Esophagus muscularis mucosa (tissue), 4 donors: Measurements from ENCODE around the gene RENBP. TPM values are rescaled to one million over a fixed set of nuclear protein-coding genes. Genes with fewer than 3 reads are reported as not detected.
A peak's percentile ranks its signal among the peaks of the same experiment; 100 is the strongest.

Experiments used
- DNase-seq: peaks from one replicate; pipeline ENCODE4 v3.0.0-alpha.2; 2017; ENCODE audit errors: extremely low spot score
- H3K27ac ChIP-seq, 4 donors: fragments of 200-600 bp; sonication (generic); replicated peaks in 1 of 4; 1 replicate in 3 of 4; 2 replicates in 1 of 4; pipeline ENCODE4 v1.5.1; 2016 to 2019; ENCODE audit warnings: mild to moderate bottlenecking in 1 of 4
- H3K27me3 ChIP-seq, 4 donors: fragments of 200-600 bp; sonication (generic); one replicate each; pipeline versions ENCODE4 v1.5.1 to v1.6.0; 2016 to 2019
- H3K36me3 ChIP-seq, 4 donors: fragments of 200-600 bp; sonication (generic); one replicate each; pipeline ENCODE4 v1.5.1; 2016 to 2019
- H3K4me1 ChIP-seq, 4 donors: fragments of 200-600 bp; sonication (generic); one replicate each; pipeline ENCODE4 v1.5.1; 2016 to 2019
- H3K4me3 ChIP-seq, 4 donors: fragments of 200-600 bp; sonication (generic); 1 replicate in 2 of 4; 2 replicates in 2 of 4; pipeline ENCODE4 v1.5.1; 2016 to 2019; ENCODE audit warnings: mild to moderate bottlenecking in 4 of 4, moderate library complexity in 1 of 4
- H3K9me3 ChIP-seq, 4 donors: fragments of 200-600 bp; sonication (generic); 1 replicate in 3 of 4; 2 replicates in 1 of 4; pipeline ENCODE4 v1.5.1; 2016 to 2019
- EP300 ChIP-seq: sonication (generic); formaldehyde crosslinking; IDR thresholded peaks from one replicate; pipeline ENCODE4 v1.6.1; 2017; ENCODE audit warnings: antibody characterized with exemption
- POLR2A ChIP-seq: fragments of 450-650 bp; IDR thresholded peaks from one replicate; pipeline ENCODE4 v1.6.1; 2017; ENCODE audit warnings: antibody characterized with exemption, moderate library complexity, mild to moderate bottlenecking, low read depth
- POLR2AphosphoS5 ChIP-seq, 2 donors: sonication (generic); formaldehyde crosslinking; IDR thresholded peaks; one replicate each; pipeline ENCODE4 v1.6.1; 2017; ENCODE audit warnings: antibody characterized with exemption in 2 of 2
- WGBS: methylation state at CpG from one replicate; pipeline ENCODE4 v1.1.5; 2018; 5-methylcytosine and 5-hydroxymethylcytosine counted together
- intact Hi-C: fragments of 100-400 bp; cut with DNase I; formaldehyde crosslinking; loops from one replicate; pipeline ENCODE4 v1.15.1; 2023
- total RNA-seq, 4 donors: library from RNA; depleted of rRNA; stranded (reverse); fragments of >200 nt; gene quantifications; one replicate each; pipeline versions ENCODE4 v1.1.0 to v1.2.1, GENCODE V29; 2016
- TF ChIP-seq, protein P1 (sequence below), 3 experiments: fragments of 200-600 bp in 2 of 3; fragments of 450-650 bp in 1 of 3; sonication (generic) in 2 of 3; IDR thresholded peaks; one replicate each; pipeline ENCODE4 v1.5.1; 2017 to 2019; ENCODE audit warnings: antibody characterized with exemption in 3 of 3, mild to moderate bottlenecking in 2 of 3, moderate library complexity in 1 of 3

The RENBP gene
- total RNA-seq, 4 donors from 2014 or later, result 8.0 to 12.6 (median 9.1) TPM

DNA sequence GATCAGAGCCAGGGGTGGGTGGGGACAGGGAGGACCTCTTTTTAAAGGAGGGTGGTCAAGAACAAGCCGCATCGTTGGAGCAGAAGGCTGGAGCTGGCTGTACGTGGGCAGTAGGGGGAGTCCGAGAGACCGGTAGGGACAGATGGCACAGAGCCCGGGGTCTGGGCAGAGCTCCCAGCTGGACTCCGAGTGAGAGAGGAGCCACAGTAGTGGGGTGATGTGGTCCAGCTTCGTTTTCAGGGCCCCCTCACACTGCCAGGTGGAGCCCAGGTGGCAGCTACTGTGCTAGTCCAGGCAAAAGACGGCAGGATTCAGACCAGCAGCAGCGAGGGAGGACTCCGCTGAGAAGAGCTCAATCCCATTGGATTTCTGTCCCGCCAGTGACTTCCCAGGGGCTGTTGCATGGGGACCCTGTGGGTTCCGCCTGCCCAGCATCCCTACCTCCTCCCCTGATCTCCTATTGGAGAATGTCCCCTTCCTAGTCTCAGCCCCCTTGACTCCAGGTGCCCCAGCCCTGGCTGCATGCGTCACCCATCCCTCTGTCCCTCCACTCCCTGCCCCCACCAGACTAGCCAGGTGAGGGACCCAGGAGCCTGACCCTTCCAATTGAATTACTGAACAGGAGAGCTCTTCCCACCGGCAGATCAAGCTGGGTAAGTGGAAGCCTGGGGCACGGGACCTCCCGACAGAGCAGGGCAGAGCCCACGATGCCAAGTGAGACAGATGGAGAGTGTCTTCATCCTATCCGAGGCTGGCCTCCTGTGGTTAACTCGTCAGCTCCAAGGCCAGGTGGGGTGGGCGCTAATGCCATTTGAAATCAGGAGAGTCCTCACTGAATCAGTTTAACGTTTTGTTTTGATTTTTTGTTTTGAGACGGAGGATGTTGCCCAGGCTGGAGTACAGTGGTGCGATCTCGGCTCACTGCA lies 21.2 kb downstream of the RENBP start:
- Histone ChIP-seq H3K27me3 (no peaks in the 10 kb centered on the region), H3K4me1 (peaks cover 38 to 73% (median 62%) of the 10 kb centered on the region in 4 donors), H3K27ac (peak overlapping the region in 2 of 4 donors; percentile 16 to 30), H3K4me3 (no peak overlapping the region), H3K36me3 (no peaks in the 10 kb centered on the region), H3K9me3 (no peaks in the 10 kb centered on the region)
- TF ChIP-seq POLR2AphosphoS5 (IDR thresholded peaks at IDR 0.05) (peak in 1 of 2 donors; percentile 47), EP300 (no peak), POLR2A (no peak)
- TF ChIP-seq, protein P1, sequence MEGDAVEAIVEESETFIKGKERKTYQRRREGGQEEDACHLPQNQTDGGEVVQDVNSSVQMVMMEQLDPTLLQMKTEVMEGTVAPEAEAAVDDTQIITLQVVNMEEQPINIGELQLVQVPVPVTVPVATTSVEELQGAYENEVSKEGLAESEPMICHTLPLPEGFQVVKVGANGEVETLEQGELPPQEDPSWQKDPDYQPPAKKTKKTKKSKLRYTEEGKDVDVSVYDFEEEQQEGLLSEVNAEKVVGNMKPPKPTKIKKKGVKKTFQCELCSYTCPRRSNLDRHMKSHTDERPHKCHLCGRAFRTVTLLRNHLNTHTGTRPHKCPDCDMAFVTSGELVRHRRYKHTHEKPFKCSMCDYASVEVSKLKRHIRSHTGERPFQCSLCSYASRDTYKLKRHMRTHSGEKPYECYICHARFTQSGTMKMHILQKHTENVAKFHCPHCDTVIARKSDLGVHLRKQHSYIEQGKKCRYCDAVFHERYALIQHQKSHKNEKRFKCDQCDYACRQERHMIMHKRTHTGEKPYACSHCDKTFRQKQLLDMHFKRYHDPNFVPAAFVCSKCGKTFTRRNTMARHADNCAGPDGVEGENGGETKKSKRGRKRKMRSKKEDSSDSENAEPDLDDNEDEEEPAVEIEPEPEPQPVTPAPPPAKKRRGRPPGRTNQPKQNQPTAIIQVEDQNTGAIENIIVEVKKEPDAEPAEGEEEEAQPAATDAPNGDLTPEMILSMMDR (IDR thresholded peaks at IDR 0.05), result peak; percentile 36 to 65 (median 42)
- DNase-seq, result no peak
- WGBS, result 62% methylated on average over 14 of the region's 25 CpGs
- intact Hi-C loops, result no loop called here

DNA sequence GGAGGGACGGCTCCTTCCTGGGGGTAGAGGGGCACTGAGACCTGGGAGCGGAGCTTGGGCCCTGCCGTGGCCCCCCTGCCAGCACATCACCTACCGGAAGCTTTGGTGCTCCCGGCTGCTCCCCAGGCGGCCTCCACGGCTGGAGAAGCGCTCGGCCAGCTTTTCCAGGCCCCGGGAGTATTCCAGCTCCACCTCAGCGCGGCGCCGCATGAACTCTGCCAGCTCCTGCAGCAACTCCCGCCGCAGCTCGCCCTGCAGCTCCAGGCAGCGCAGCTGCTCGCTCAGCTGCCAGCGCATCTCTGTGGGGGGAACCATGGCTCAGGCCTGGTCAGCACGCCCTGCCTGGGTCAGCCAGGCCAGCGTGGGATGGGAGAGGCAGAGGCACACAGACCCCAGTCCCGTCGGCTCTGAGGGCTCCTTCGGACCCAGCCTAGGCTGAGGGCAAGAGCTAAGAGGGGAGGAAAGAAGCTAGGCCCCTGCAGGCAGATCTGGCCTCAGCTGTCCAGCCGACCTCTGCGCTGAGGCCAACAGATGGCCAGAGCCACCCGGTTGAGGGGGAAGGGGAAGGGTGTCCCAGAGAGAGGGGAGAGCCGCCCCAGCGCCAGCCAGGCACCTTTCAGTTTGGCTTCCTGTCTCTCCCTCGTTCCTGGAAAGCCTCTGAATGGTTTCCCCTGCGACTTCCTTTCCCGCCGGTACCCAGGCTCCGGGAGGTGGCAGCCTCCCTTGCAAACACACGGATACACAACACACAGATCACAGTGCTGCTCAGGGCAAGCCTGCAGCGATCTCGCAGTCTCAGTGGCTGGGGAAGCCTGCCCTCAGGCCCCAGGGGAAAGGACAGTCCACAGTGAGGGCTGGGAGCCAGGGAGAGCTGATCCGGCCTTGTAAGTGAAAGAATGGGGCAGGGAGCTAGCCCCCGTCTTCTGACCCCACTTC lies 22.7 kb downstream of the RENBP start:
- WGBS, result 60% methylated on average over 17 of the region's 40 CpGs
- no peaks in the 10 kb centered on the region for H3K36me3 ChIP-seq
- H3K4me3 ChIP-seq, result peak overlapping the region in 2 of 4 donors; percentile 14 to 20
- intact Hi-C loops, result no loop called here
- H3K9me3 ChIP-seq, result no peaks in the 10 kb centered on the region
- H3K27ac ChIP-seq, result peak overlapping the region in 2 of 4 donors; percentile 27 to 59
- H3K4me1 ChIP-seq, result peaks cover 27 to 62% (median 53%) of the 10 kb centered on the region in 4 donors
- DNase-seq, result no peak
- TF ChIP-seq POLR2A, result no peak
- no peaks in the 10 kb centered on the region for H3K27me3 ChIP-seq

DNA sequence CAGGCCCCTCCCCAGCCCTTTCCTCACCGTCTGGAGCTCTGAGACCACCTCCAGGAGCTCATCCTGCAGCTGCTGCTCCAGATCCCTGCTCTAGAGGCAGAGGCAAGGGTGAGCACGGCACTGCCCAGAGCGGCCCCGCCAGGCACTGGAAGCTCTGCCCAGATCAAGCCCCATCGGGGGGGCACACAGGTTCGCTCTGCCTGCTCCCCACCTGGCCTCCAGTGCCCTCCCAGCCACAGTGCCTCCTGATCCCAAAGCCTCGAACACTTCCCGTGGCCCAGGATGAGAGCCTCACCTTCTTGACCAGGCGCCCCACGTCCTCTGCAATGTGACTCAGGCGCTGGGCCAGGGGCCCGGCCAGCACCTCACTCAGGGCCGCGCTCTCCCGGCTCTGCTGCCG lies 23.4 kb downstream of the RENBP start:
- no peaks in the 10 kb centered on the region for H3K27me3 ChIP-seq
- no peak for DNase-seq
- intact Hi-C loops, result no loop called here
- peaks cover 22 to 54% (median 46%) of the 10 kb centered on the region in 4 donors for H3K4me1 ChIP-seq
- peak overlapping the region in 1 of 4 donors; percentile 59 for H3K27ac ChIP-seq
- peak overlapping the region in 2 of 4 donors; percentile 14 to 20 for H3K4me3 ChIP-seq
- H3K9me3 ChIP-seq, result no peaks in the 10 kb centered on the region
- WGBS, result 80% methylated on average over 10 of the region's 16 CpGs
- TF ChIP-seq, protein P1 (IDR thresholded peaks at IDR 0.05), result no peak
- no peak for TF ChIP-seq POLR2AphosphoS5 (IDR thresholded peaks at IDR 0.05)
- TF ChIP-seq EP300, result no peak
- TF ChIP-seq POLR2A, result no peak
- no peaks in the 10 kb centered on the region for H3K36me3 ChIP-seq

DNA sequence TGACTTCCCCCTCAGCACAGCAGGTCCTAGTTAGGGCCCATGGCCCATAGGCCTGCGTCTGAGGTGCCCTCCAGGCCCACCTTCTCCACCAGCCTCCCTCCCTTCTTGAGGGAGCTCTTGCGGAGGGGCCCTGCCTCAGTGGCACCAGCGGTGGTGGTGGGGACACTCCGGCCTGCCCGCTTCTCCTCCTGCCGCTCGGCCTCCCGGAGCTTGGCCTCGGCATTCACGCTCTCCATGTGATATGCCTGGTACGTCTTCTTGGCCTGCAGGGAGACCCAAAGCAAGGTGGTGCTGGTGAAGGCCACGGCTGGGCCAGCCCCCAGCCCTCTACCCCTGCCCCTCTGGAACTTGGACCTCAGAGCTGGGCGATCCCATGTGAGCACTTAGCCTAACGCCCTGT lies 23.9 kb downstream of the RENBP start:
- no peak for DNase-seq
- intact Hi-C loops, result no loop called here
- Histone ChIP-seq H3K4me1 (peaks cover 22 to 49% (median 44%) of the 10 kb centered on the region in 4 donors), H3K27ac (no peak overlapping the region), H3K36me3 (no peaks in the 10 kb centered on the region), H3K4me3 (no peak overlapping the region), H3K9me3 (no peaks in the 10 kb centered on the region), H3K27me3 (no peaks in the 10 kb centered on the region)
- 97% methylated on average over 11 of the region's 14 CpGs for WGBS
- TF ChIP-seq POLR2A (no peak), POLR2AphosphoS5 (IDR thresholded peaks at IDR 0.05) (no peak), EP300 (no peak)
- TF ChIP-seq, protein P1 (IDR thresholded peaks at IDR 0.05), result no peak
